ENCODE results near the gene ANKAR. TPM values are rescaled to one million over a fixed set of nuclear protein-coding genes. Genes with fewer than 3 reads are reported as not detected.

The ANKAR gene
- total RNA-seq, 2 experiments from 2014 or later, result 3.5 to 3.6 TPM

DNA sequence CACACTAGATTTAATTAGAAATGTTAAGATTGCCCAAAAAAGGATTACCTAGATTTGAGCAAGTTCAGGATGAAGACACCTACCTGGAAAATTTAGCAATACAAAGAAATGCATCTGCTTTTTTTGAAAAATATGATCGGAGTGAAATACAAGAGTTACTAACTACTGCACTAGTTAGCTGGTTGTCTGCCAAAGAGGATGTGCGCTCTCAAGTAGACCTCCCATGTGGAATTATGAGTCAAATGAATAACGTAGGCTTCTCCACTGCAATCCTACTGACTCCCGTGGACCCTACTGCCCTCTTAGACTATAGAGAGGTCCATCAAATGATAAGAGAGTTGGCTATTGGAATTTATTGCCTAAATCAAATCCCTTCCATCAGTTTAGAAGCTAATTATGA, 2.0 kb downstream of the ANKAR start:
- POLR2A ChIA-PET, result interaction anchor here (1.0 to 4.0 kb wide), 3 partner anchors 8 to 15 kb away, joined by 3 to 16 read pairs (median 14); partner anchors contain the start of gene ASNSD1
- peaks cover 44% of the 10 kb centered on the region for H3K4me1 Mint-ChIP-seq (ENCODE audit: low read depth)
- no peak overlapping the region for H3K27ac Mint-ChIP-seq
- no peak overlapping the region for H3K4me3 Mint-ChIP-seq
- H3K9me3 Mint-ChIP-seq, result peaks cover 18% of the 10 kb centered on the region
- ATAC-seq, result no peak
- H3K27me3 Mint-ChIP-seq, result no peaks in the 10 kb centered on the region
- CTCF ChIA-PET, result interaction anchor here (0.6 to 6.8 kb wide), 10 partner anchors 9 to 184 kb away, joined by 3 to 96 read pairs (median 6); partner anchors contain the start of genes ASNSD1 and OSGEPL1
- TF ChIP-seq, protein P1, sequence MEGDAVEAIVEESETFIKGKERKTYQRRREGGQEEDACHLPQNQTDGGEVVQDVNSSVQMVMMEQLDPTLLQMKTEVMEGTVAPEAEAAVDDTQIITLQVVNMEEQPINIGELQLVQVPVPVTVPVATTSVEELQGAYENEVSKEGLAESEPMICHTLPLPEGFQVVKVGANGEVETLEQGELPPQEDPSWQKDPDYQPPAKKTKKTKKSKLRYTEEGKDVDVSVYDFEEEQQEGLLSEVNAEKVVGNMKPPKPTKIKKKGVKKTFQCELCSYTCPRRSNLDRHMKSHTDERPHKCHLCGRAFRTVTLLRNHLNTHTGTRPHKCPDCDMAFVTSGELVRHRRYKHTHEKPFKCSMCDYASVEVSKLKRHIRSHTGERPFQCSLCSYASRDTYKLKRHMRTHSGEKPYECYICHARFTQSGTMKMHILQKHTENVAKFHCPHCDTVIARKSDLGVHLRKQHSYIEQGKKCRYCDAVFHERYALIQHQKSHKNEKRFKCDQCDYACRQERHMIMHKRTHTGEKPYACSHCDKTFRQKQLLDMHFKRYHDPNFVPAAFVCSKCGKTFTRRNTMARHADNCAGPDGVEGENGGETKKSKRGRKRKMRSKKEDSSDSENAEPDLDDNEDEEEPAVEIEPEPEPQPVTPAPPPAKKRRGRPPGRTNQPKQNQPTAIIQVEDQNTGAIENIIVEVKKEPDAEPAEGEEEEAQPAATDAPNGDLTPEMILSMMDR (IDR thresholded peaks at IDR 0.05), result no peak
- DNase-seq, result no peak
- intact Hi-C loops (cut with micrococcal nuclease), result no loop called here
- peaks cover 56% of the 10 kb centered on the region for H3K36me3 Mint-ChIP-seq (ENCODE audit: low read depth)

DNA sequence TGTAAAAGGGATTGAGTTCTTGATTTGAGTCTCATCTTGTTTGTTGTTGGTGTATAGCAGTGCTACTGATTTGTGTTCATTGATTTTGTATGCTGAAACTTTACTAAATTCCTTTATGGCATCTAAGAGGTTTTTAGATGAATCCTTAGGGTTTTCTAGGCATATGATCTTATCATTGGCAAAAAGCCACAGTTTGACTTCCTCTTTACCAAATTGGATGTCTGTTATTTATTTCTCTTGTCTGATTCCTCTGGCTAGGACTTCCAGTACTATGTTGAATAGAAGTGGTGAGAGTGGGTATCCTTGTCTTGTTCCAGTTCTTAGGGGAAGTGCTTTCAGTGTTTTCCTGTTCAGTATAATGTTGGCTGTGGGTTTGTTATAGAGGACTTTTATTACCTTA, 4.8 kb downstream of the ANKAR start:
- Mint-ChIP-seq H3K27ac (no peak overlapping the region), H3K4me1 (ENCODE audit: low read depth) (peaks cover 48% of the 10 kb centered on the region), H3K36me3 (ENCODE audit: low read depth) (peaks cover 46% of the 10 kb centered on the region), H3K27me3 (no peaks in the 10 kb centered on the region), H3K4me3 (no peak overlapping the region), H3K9me3 (peaks cover 18% of the 10 kb centered on the region)
- TF ChIP-seq, protein P1 (IDR thresholded peaks at IDR 0.05), result no peak
- DNase-seq (no peak), ATAC-seq (no peak)
- intact Hi-C loops (cut with micrococcal nuclease), result no loop called here
- ChIA-PET CTCF (interaction anchor here (2.1 kb wide), 1 partner anchor 20 kb away, joined by 8 read pairs; no protein-coding TSS in a partner anchor), POLR2A (no interaction called here)

DNA sequence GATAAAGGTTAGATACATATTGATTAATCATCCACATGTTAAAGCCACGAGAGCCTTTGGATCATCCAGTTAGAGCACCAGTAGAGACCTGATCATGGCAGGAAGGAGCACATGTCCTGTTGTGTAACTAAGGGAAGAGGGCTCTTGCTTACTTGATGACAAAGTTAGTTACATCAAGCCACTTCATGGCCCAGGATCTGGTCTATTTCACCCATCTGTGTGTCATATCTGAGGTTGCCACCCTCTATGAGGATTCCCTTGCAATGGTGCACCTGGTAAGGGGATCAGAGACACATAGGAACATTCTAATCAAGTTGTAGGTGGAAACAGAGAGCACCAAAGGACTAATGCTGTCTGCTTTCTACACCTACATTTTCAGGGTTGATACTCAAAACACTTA, 6.7 kb downstream of the ANKAR start:
- no peak overlapping the region for H3K4me3 Mint-ChIP-seq
- H3K4me1 Mint-ChIP-seq (ENCODE audit: low read depth), result peaks cover 54% of the 10 kb centered on the region
- H3K27me3 Mint-ChIP-seq, result no peaks in the 10 kb centered on the region
- POLR2A ChIA-PET, result interaction anchor here (0.5 kb wide), 1 partner anchor 16 kb away, joined by 3 read pairs; no protein-coding TSS in a partner anchor
- H3K36me3 Mint-ChIP-seq (ENCODE audit: low read depth), result peaks cover 33% of the 10 kb centered on the region
- TF ChIP-seq, protein P1 (IDR thresholded peaks at IDR 0.05), result no peak
- no peak overlapping the region for H3K27ac Mint-ChIP-seq
- DNase-seq, result no peak
- H3K9me3 Mint-ChIP-seq, result peaks cover 16% of the 10 kb centered on the region
- intact Hi-C loops (cut with micrococcal nuclease), result no loop called here
- no peak for ATAC-seq
- CTCF ChIA-PET, result interaction anchor here (1.3 to 2.3 kb wide), 4 partner anchors 15 to 81 kb away, joined by 6 to 8 read pairs (median 6); partner anchors contain the start of genes ASNSD1 and OSGEPL1

DNA sequence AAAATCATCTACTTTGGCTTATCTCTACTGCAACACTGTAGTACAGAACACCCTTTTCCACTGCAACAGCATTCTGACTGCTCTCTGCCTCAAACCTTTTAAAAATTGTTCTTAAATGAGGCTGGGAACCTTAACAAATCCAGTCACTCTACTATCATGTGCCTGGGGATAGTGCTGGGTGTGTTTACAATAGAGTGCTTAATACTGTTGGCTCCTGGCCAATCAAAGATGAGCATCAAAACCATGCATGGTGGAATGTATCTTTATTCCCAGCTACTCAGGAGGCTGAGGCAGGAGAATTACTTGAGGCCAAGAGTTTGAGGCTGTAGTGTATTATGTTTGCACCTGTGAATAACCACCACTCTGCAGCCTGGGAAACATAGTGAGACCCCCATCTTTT, 7.4 kb downstream of the ANKAR start:
- no peak for DNase-seq
- ChIA-PET CTCF (interaction anchor here (2.3 kb wide), 1 partner anchor 15 kb away, joined by 6 read pairs; no protein-coding TSS in a partner anchor), POLR2A (no interaction called here)
- TF ChIP-seq, protein P1 (IDR thresholded peaks at IDR 0.05), result no peak
- Mint-ChIP-seq H3K9me3 (peaks cover 16% of the 10 kb centered on the region), H3K27ac (no peak overlapping the region), H3K27me3 (no peaks in the 10 kb centered on the region), H3K36me3 (ENCODE audit: low read depth) (peaks cover 28% of the 10 kb centered on the region), H3K4me1 (ENCODE audit: low read depth) (peaks cover 54% of the 10 kb centered on the region), H3K4me3 (no peak overlapping the region)
- intact Hi-C loops (cut with micrococcal nuclease), result no loop called here
- no peak for ATAC-seq

DNA sequence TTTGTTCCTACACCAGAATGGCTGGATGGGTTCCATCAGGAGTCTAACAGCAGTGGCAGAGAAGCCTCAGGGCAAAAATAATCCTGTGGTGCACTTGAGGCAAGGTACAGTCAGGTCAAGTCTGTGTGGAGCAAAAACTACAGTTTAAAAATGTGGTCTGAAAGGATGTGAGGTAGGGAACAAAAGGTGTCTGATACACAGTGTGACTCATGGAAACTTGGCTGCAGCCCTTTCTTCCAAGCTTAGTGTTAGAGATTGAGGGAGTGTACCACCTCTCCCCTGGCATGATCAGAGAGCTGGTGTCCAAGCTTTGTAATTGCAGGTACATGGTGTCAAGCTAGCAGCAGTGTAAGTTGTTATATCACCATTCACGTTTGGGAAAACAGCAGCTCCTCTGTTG, 8.9 kb downstream of the ANKAR start:
- DNase-seq, result peak; percentile 46
- CTCF ChIA-PET, result interaction anchor here (1.0 to 5.7 kb wide), 6 partner anchors 8 to 79 kb away, joined by 4 to 35 read pairs (median 7); partner anchors contain the start of genes ANKAR, ASNSD1 and OSGEPL1
- peaks cover 50% of the 10 kb centered on the region for H3K4me1 Mint-ChIP-seq (ENCODE audit: low read depth)
- POLR2A ChIA-PET, result interaction anchor here (0.6 to 3.0 kb wide), 3 partner anchors 8 to 25 kb away, joined by 3 to 16 read pairs (median 5); partner anchors contain the start of gene ANKAR
- ATAC-seq, result peak; percentile 85
- H3K36me3 Mint-ChIP-seq (ENCODE audit: low read depth), result peaks cover 20% of the 10 kb centered on the region
- H3K9me3 Mint-ChIP-seq, result peaks cover 8% of the 10 kb centered on the region
- no peaks in the 10 kb centered on the region for H3K27me3 Mint-ChIP-seq
- H3K4me3 Mint-ChIP-seq, result no peak overlapping the region
- TF ChIP-seq, protein P1 (IDR thresholded peaks at IDR 0.05), result no peak
- no peak overlapping the region for H3K27ac Mint-ChIP-seq
- intact Hi-C loops (cut with micrococcal nuclease), result no loop called here

All from activated CD8-positive, alpha-beta T cell treated with anti-CD3 and anti-CD28 coated beads for 36 hours (primary cell).